HepG2 (cell line): ENCODE measurements around the gene AKT3. TPM values are rescaled to one million over a fixed set of nuclear protein-coding genes. Genes with fewer than 3 reads are reported as not detected.
"Not testable (repeated sequence)": the region's sequence is repeated elsewhere in the genome, so short reads cannot be mapped to it uniquely, and the experiment has no call there.

Source experiments
- ATAC-seq: fragments of 200-7000 bp; cut with Tn5 transposase; 3 replicates; pipeline ENCODE4 v1.9.1; 2020; ENCODE audit warnings: mild to moderate bottlenecking, moderate library complexity
- BruUV-seq: library from RNA; stranded (reverse); fragments of 400-500 nt; replicated peaks from 2 replicates; lab custom pipeline; 2021; lab: Mats Ljungman, UMichigan
- CTCF ChIA-PET: fragments of 300-600 bp; formaldehyde crosslinking; extraction: SDS; loops from one replicate; lab custom pipeline; 2021; ENCODE audit warnings: low total read pairs, inconsistent platforms, low intra/inter-chr PET ratio; lab: Yijun Ruan, JAX
- POLR2A ChIA-PET: fragments of 350-600 bp; sonication (Branson Sonifier 250); formaldehyde crosslinking; loops from one replicate; lab custom pipeline; 2020; ENCODE audit warnings: antibody characterized with exemption, inconsistent platforms; lab: Yijun Ruan, JAX
- DNase-seq: peaks from one replicate; pipeline ENCODE4 v3.0.0-alpha.2; 2015; ENCODE audit warnings: low spot score
- FAIRE-seq: peaks from 3 replicates; lab custom pipeline; 2011; peaks lifted over from hg19 to GRCh38; lab: Jason Lieb, UNC
- H2AFZ ChIP-seq: one replicate; pipeline ENCODE4 v1.6.1; 2011; ENCODE audit warnings: low read length, inconsistent platforms
- H3K27ac ChIP-seq: fragments of 300-600 bp; 3 replicates; pipeline ENCODE4 v1.8.0; 2011; ENCODE audit warnings: mixed run types, mild to moderate bottlenecking, mixed read lengths, low read length, inconsistent platforms; ENCODE audit not compliant: insufficient read depth; ENCODE audit errors: extremely low read length
- H3K27me3 ChIP-seq, 2 experiments: fragments of 200-600 bp in 1 of 2; 2 replicates in 1 of 2; 3 replicates in 1 of 2; pipeline versions ENCODE4 v1.6.0 to v1.8.0; 2011; ENCODE audit warnings: low read length in 2 of 2, mild to moderate bottlenecking in 2 of 2, moderate library complexity in 2 of 2, inconsistent platforms in 1 of 2; ENCODE audit not compliant: insufficient read depth in 2 of 2, control insufficient read depth in 1 of 2
- H3K36me3 ChIP-seq, 2 experiments: fragments of 200-600 bp in 1 of 2; replicated peaks in 1 of 2; 2 replicates in 1 of 2; 3 replicates in 1 of 2; pipeline versions ENCODE4 v1.5.1 to v1.8.0; 2011; ENCODE audit warnings: low read length in 2 of 2, inconsistent platforms in 1 of 2; ENCODE audit not compliant: insufficient read depth in 2 of 2, control insufficient read depth in 1 of 2
- H3K4me1 ChIP-seq: 2 replicates; pipeline ENCODE4 v1.5.1; 2012; ENCODE audit warnings: low read length, inconsistent platforms; ENCODE audit not compliant: insufficient read depth
- H3K4me2 ChIP-seq: 2 replicates; pipeline ENCODE4 v1.6.0; 2011; ENCODE audit warnings: low read depth, low read length, inconsistent platforms
- H3K4me3 ChIP-seq, 3 experiments: fragments of 200-600 bp in 1 of 3; sonication (generic), shearing (Covaris generic) in 1 of 3; replicated peaks in 1 of 3; 2 replicates each; pipeline ENCODE4 v1.5.1; 2011 to 2016; ENCODE audit warnings: low read length in 3 of 3, inconsistent platforms in 2 of 3, low read depth in 2 of 3, mild to moderate bottlenecking in 2 of 3, control low read depth in 1 of 3, mixed read lengths in 1 of 3; ENCODE audit not compliant: insufficient read depth in 1 of 3
- H3K79me2 ChIP-seq: one replicate; pipeline ENCODE4 v1.6.1; 2011; ENCODE audit warnings: low read length, inconsistent platforms; ENCODE audit not compliant: insufficient read depth
- H3K9ac ChIP-seq: 2 replicates; pipeline ENCODE4 v1.6.0; 2011; ENCODE audit warnings: mild to moderate bottlenecking, low read depth, low read length, inconsistent platforms; ENCODE audit not compliant: insufficient read depth
- H3K9me3 ChIP-seq: 2 replicates; pipeline ENCODE4 v1.5.1; 2012; ENCODE audit warnings: mild to moderate bottlenecking, low read length
- H4K20me1 ChIP-seq: 2 replicates; pipeline ENCODE4 v1.6.0; 2011; ENCODE audit warnings: inconsistent platforms, mild to moderate bottlenecking, low read length, moderate library complexity; ENCODE audit not compliant: insufficient read depth
- CBX5 ChIP-seq: sonication (generic); formaldehyde crosslinking; IDR thresholded peaks from 2 replicates; pipeline ENCODE4 v1.4.0; 2020; ENCODE audit warnings: missing genetic modification reagents, borderline replicate concordance
- FOXJ3 ChIP-seq: sonication (generic); formaldehyde crosslinking; IDR thresholded peaks from 2 replicates; pipeline ENCODE4 v1.4.0; 2020; ENCODE audit warnings: missing genetic modification reagents, mild to moderate bottlenecking, borderline replicate concordance
- GMEB2 ChIP-seq: IDR thresholded peaks from 2 replicates; pipeline ENCODE4 v1.6.1; 2016; ENCODE audit warnings: missing biosample characterization, missing genetic modification reagents, low read depth
- SIX1 ChIP-seq: sonication (generic); formaldehyde crosslinking; IDR thresholded peaks from 2 replicates; pipeline ENCODE4 v1.4.0; 2020; ENCODE audit warnings: missing genetic modification reagents, borderline replicate concordance
- ZNF264 ChIP-seq: sonication (generic); formaldehyde crosslinking; IDR thresholded peaks from 2 replicates; pipeline ENCODE4 v1.4.0; 2020; ENCODE audit warnings: missing genetic modification reagents
- ZNF646 ChIP-seq: sonication (generic); formaldehyde crosslinking; IDR thresholded peaks from 2 replicates; pipeline ENCODE4 v1.9.0; 2021; ENCODE audit warnings: mild to moderate bottlenecking, missing genetic modification reagents
- WGBS: methylation state at CpG from one replicate; pipeline ENCODE4 v1.1.6; 2017; ENCODE audit warnings: low lambda C conversion rate; 5-methylcytosine and 5-hydroxymethylcytosine counted together
- in situ Hi-C: cut with HindIII; loops from 2 replicates; pipeline ENCODE4 v1.10.0; 2017; ENCODE audit warnings: low pct_unique_long_range_greater_than_20kb; ENCODE audit not compliant: extremely low pct_ligation_motif_present
- intact Hi-C: fragments of 100-400 bp; cut with micrococcal nuclease; formaldehyde crosslinking; loops from one replicate; pipeline ENCODE4 v1.10.0; 2022; ENCODE audit not compliant: unreplicated experiment
- polyA plus RNA-seq, 8 experiments: library from polyadenylated mRNA; depleted of rRNA in 3 of 8; stranded (reverse) in 7 of 8; unstranded in 1 of 8; fragments of >200 nt; fragmentation: Illumina TruSeq in 4 of 8; extraction: Trizol in 4 of 8; gene quantifications; 2 replicates each; pipeline versions ENCODE4 v1.2.1 to v1.2.3, GENCODE V29; 2011 to 2016; ENCODE audit warnings: low read depth in 4 of 8, missing spikeins in 1 of 8, mixed read lengths in 1 of 8; ENCODE audit not compliant: insufficient read depth in 1 of 8
- total RNA-seq, 5 experiments: library from RNA; depleted of rRNA; stranded (reverse); fragments of >200 nt; fragmentation: Illumina TruSeq; extraction: Trizol; gene quantifications; 2 replicates each; pipeline ENCODE4 v1.2.3, GENCODE V29; 2016; ENCODE audit warnings: low read depth in 1 of 5

Gene AKT3
- total and polyA plus RNA-seq, 2 of the 13 experiments (the other 11 are each of a cell fraction or from before 2014, with no cell fraction given) = 0.07 TPM

DNA sequence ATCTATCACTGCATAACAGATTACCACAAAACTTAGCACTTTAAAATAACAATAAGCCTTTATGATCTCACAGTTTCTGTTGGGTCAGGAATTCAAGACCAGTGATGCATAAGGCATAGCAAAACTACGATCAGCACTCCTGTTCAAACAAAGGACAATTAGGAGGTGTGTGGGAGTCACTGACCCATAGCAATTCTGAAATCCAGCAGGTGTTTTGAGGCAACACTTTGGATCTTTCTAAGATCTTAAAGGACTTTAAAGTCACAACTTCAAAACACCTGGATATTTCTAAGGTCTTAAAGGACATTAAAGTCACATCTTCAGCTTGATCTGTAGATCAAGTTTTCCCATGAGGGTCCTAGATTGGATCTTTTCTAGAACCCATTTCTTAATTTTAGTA, 35.3 kb downstream of the AKT3 start (continued):
- TF ChIP-seq ZNF646 (CRISPR knock-in tag) = no peak
- no peak for TF ChIP-seq CBX5 (CRISPR knock-in tag)
- TF ChIP-seq GMEB2 = no peak
- no peak for TF ChIP-seq ZNF264 (CRISPR knock-in tag)
- no peak for TF ChIP-seq SIX1 (CRISPR knock-in tag)
- TF ChIP-seq FOXJ3 (CRISPR knock-in tag) = no peak

DNA sequence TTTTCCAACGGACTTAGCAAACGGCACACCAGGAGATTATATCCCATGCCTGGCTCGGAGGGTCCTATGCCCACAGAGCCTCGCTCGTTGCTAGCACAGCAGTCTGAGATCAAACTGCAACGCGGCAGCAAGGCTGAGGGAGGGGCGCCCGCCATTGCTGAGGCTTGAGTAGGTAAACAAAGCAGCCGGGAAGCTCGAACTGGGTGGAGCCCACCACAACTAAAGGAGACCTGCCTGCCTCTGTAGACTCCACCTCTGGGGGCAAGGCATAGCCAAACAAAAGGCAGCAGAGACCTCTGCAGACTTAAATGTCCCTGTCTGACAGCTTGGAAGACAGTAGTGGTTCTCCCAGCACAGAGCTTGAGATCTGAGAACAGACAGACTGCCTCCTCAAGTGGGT, 42.7 kb downstream of the AKT3 start:
- CTCF ChIA-PET, intact Hi-C loops, POLR2A ChIA-PET: not testable (repeated sequence)

More for the DNA sequence above, 42.7 kb downstream of the AKT3 start:
- H3K4me1 ChIP-seq, FAIRE-seq, H3K36me3 ChIP-seq, H3K9me3 ChIP-seq, ATAC-seq, H3K27ac ChIP-seq, H3K9ac ChIP-seq, in situ Hi-C loops, H4K20me1 ChIP-seq, H3K27me3 ChIP-seq, H2AFZ ChIP-seq, DNase-seq, BruUV-seq, H3K79me2 ChIP-seq, H3K4me3 ChIP-seq, H3K4me2 ChIP-seq: not testable (repeated sequence)
- 6% methylated on average over 3 of the region's 11 CpGs for WGBS
